Panc1 (cell line): ENCODE measurements around the gene CCRL2. TPM values are rescaled to one million over a fixed set of nuclear protein-coding genes. Genes with fewer than 3 reads are reported as not detected.

Source experiments
- ATAC-seq: fragments of 200-7000 bp; cut with Tn5 transposase; 2 replicates; pipeline ENCODE4 v1.9.1; 2020; ENCODE audit warnings: mild to moderate bottlenecking, moderate library complexity
- BruUV-seq: library from RNA; stranded (reverse); fragments of 400-500 nt; replicated peaks from 2 replicates; lab custom pipeline; 2021; lab: Mats Ljungman, UMichigan
- CTCF ChIA-PET: fragments of 300-600 bp; sonication (Branson Sonifier 250); formaldehyde crosslinking; loops from one replicate; lab custom pipeline; 2022; ENCODE audit warnings: antibody characterized with exemption; lab: Charles Lee
- POLR2A ChIA-PET: fragments of 300-600 bp; sonication (Branson Sonifier 250); formaldehyde crosslinking; loops from one replicate; lab custom pipeline; 2022; ENCODE audit warnings: antibody characterized with exemption; lab: Charles Lee
- DNase-seq: peaks from one replicate; pipeline ENCODE4 v3.0.0-alpha.2; 2010; ENCODE audit warnings: low read depth, low spot score
- H3K27ac ChIP-seq: 2 replicates; pipeline ENCODE4 v1.5.1; 2011; ENCODE audit warnings: mild to moderate bottlenecking, low read length, inconsistent platforms
- H3K27me3 ChIP-seq: fragments of 200-500 bp; sonication (Bioruptor generic); 2 replicates; pipeline ENCODE4 v1.6.0; 2014; ENCODE audit warnings: low read length, inconsistent platforms; ENCODE audit not compliant: control insufficient read depth, insufficient read depth
- H3K36me3 ChIP-seq: fragments of 200-500 bp; sonication (Bioruptor generic); 2 replicates; pipeline ENCODE4 v1.5.1; 2014; ENCODE audit warnings: inconsistent platforms, mild to moderate bottlenecking, low read length, moderate library complexity; ENCODE audit not compliant: control insufficient read depth, insufficient read depth
- H3K4me1 ChIP-seq: 2 replicates; pipeline ENCODE4 v1.5.1; 2011; ENCODE audit warnings: inconsistent platforms, mild to moderate bottlenecking, low read length, moderate library complexity; ENCODE audit not compliant: control insufficient read depth, insufficient read depth
- H3K4me3 ChIP-seq, 2 experiments: 2 replicates each; pipeline ENCODE4 v1.5.1; 2011 to 2012; ENCODE audit warnings: low read depth in 2 of 2, low read length in 2 of 2, mild to moderate bottlenecking in 2 of 2, inconsistent platforms in 1 of 2, moderate library complexity in 1 of 2
- H3K9me3 ChIP-seq: fragments of 200-500 bp; sonication (Bioruptor generic); 2 replicates; pipeline ENCODE4 v1.5.1; 2014; ENCODE audit warnings: low read depth, mild to moderate bottlenecking, inconsistent platforms, low read length, moderate library complexity; ENCODE audit not compliant: control insufficient read depth, insufficient read depth
- CTCF ChIP-seq: fragments of 450-650 bp; IDR thresholded peaks from 2 replicates; pipeline ENCODE4 v1.5.1; 2017; ENCODE audit warnings: mild to moderate bottlenecking
- POLR2AphosphoS5 ChIP-seq: IDR thresholded peaks from 2 replicates; pipeline ENCODE4 v1.6.1; 2012; ENCODE audit warnings: mild to moderate bottlenecking, low read depth, low read length, moderate library complexity
- REST ChIP-seq, 2 experiments: IDR thresholded peaks; 2 replicates each; pipeline ENCODE4 v1.6.1; 2011 to 2012; ENCODE audit warnings: low read depth in 2 of 2, control low read depth in 1 of 2, low read length in 1 of 2, mild to moderate bottlenecking in 1 of 2, moderate library complexity in 1 of 2; ENCODE audit not compliant: insufficient read depth in 1 of 2
- SIN3A ChIP-seq: IDR thresholded peaks from 2 replicates; pipeline ENCODE4 v1.6.1; 2012; ENCODE audit warnings: low read depth, mild to moderate bottlenecking, low read length, moderate library complexity, borderline replicate concordance; ENCODE audit not compliant: insufficient read depth
- TCF7L2 ChIP-seq: IDR thresholded peaks from 2 replicates; pipeline ENCODE4 v1.6.1; 2011; ENCODE audit warnings: mild to moderate bottlenecking, low read depth, low read length, inconsistent platforms
- in situ Hi-C: cut with HindIII; loops from 2 replicates; pipeline ENCODE4 v1.10.0; 2016; ENCODE audit warnings: low sequenced_read_pairs, low pct_unique_long_range_greater_than_20kb
- intact Hi-C: fragments of 100-400 bp; cut with micrococcal nuclease; formaldehyde crosslinking; loops from one replicate; pipeline ENCODE4 v1.10.0; 2022; ENCODE audit not compliant: unreplicated experiment
- total RNA-seq: library from RNA; stranded (reverse); gene quantifications from one replicate; pipeline ENCODE4 v1.2.1, GENCODE V29; 2021; ENCODE audit not compliant: unreplicated experiment

The CCRL2 gene
- total RNA-seq, 1 experiment from 2014 or later: not detected

GRCh38 chr3:46438831-46439230 lies 31.8 kb downstream of the CCRL2 start:
- ChIA-PET POLR2A (no interaction called here), CTCF (no interaction called here)
- ATAC-seq (no peak), DNase-seq (no peak)
- in situ Hi-C loops (no loop called here), intact Hi-C loops (no loop called here)
- Histone ChIP-seq H3K36me3 (no peaks in the 10 kb centered on the region), H3K27me3 (no peaks in the 10 kb centered on the region; the same call in 1 of the 2 replicates), H3K4me1 (no peaks in the 10 kb centered on the region), H3K27ac (no peak overlapping the region), H3K4me3 (no peak overlapping the region), H3K9me3 (no peaks in the 10 kb centered on the region)
- no TSS peak for BruUV-seq
- TF ChIP-seq SIN3A (no peak), TCF7L2 (no peak), REST (IDR thresholded peaks at IDR 0.05; ENCODE audit: insufficient read depth in 1 of 2, low read depth in 2 of 2, low read length in 1 of 2) (no peak), CTCF (no peak), POLR2AphosphoS5 (no peak)

GRCh38 chr3:46440531-46441294 lies 33.7 kb downstream of the CCRL2 start:
- TF ChIP-seq POLR2AphosphoS5 (no peak), TCF7L2 (no peak), SIN3A (no peak), CTCF (no peak), REST (IDR thresholded peaks at IDR 0.05; ENCODE audit: insufficient read depth in 1 of 2, low read depth in 2 of 2, low read length in 1 of 2) (no peak)
- POLR2A ChIA-PET: no interaction called here

More at GRCh38 chr3:46440531-46441294, 33.7 kb downstream of the CCRL2 start:
- CTCF ChIA-PET: no interaction called here
- ATAC-seq (no peak), DNase-seq (no peak)
- H3K27ac ChIP-seq: no peak overlapping the region
- in situ Hi-C loops (no loop called here), intact Hi-C loops (no loop called here)
- no peaks in the 10 kb centered on the region for H3K36me3 ChIP-seq
- H3K4me3 ChIP-seq: no peak overlapping the region
- BruUV-seq: no TSS peak
- H3K9me3 ChIP-seq: no peaks in the 10 kb centered on the region
- no peaks in the 10 kb centered on the region for H3K4me1 ChIP-seq
- H3K27me3 ChIP-seq: no peaks in the 10 kb centered on the region; the same call in 1 of the 2 replicates
